GM13976 (cell line): Measurements from ENCODE around the gene ASCC3.

ENCODE experiments used
- DNase-seq: peaks from one replicate; pipeline ENCODE4 v3.0.0; 2012; ENCODE audit warnings: low spot score
- CTCF ChIP-seq: IDR thresholded peaks from 2 replicates; pipeline ENCODE4 v1.5.1; 2012; ENCODE audit warnings: borderline replicate concordance, mild to moderate bottlenecking; ENCODE audit not compliant: insufficient read depth; ENCODE audit errors: extremely low read depth, missing control alignments, control extremely low read depth
- in situ Hi-C: fragments of 300-500 bp; cut with MboI; formaldehyde crosslinking; loops from one replicate; pipeline ENCODE4 v1.12.0; 2022; ENCODE audit warnings: low sequenced_read_pairs, mixed read lengths, inconsistent platforms; ENCODE audit not compliant: unreplicated experiment

The ASCC3 gene

GRCh38 chr6:100618351-100618671 is 262.8 kb downstream of the ASCC3 start:
- DNase-seq, result no peak
- in situ Hi-C loops, result no loop called here
- TF ChIP-seq CTCF, result no peak

GRCh38 chr6:100617633-100618350 is 263.3 kb downstream of the ASCC3 start:
- no peak for TF ChIP-seq CTCF

GRCh38 chr6:100614933-100615332 is 266.2 kb downstream of the ASCC3 start:
- in situ Hi-C loops, result no loop called here
- no peak for TF ChIP-seq CTCF
- DNase-seq, result no peak

More at GRCh38 chr6:100617633-100618350, 263.3 kb downstream of the ASCC3 start:
- no peak for DNase-seq
- in situ Hi-C loops, result no loop called here

- TF ChIP-seq CTCF, result no peak
- in situ Hi-C loops, result no loop called here
- DNase-seq, result no peak
Measured at GRCh38 chr6:100614386-100614785, 266.7 kb downstream of the ASCC3 start.

GRCh38 chr6:100613656-100614055 is 267.5 kb downstream of the ASCC3 start:
- DNase-seq, result no peak
- TF ChIP-seq CTCF, result no peak
- in situ Hi-C loops, result no loop called here

GRCh38 chr6:100612094-100612493 is 269.0 kb downstream of the ASCC3 start:
- TF ChIP-seq CTCF, result no peak
- in situ Hi-C loops, result no loop called here
- DNase-seq, result no peak
